ENCODE measurements around the gene PCDH15. TPM values are rescaled to one million over a fixed set of nuclear protein-coding genes. Genes with fewer than 3 reads are reported as not detected.
"Not testable (repeated sequence)": the region's sequence is repeated elsewhere in the genome, so short reads cannot be mapped to it uniquely, and the experiment has no call there.

Gene PCDH15
- total and polyA plus RNA-seq, 2 donors: 0.09 to 0.14 TPM

- Histone ChIP-seq H3K9me3 (ENCODE audit: control insufficient read depth in 2 of 2, insufficient read depth in 1 of 2, low read length in 1 of 2) (no peaks in the 10 kb centered on the region), H3K4me1 (ENCODE audit: control insufficient read depth in 2 of 2, insufficient read depth in 2 of 2, low read length in 2 of 2) (no peaks in the 10 kb centered on the region), H3K36me3 (ENCODE audit: control insufficient read depth in 2 of 2, insufficient read depth in 2 of 2, low read length in 1 of 2) (no peaks in the 10 kb centered on the region), H3K27me3 (ENCODE audit: control insufficient read depth in 2 of 2, insufficient read depth in 1 of 2, low read length in 1 of 2) (no peaks in the 10 kb centered on the region), H3K27ac (ENCODE audit: low read depth in 1 of 2, low read length in 1 of 2) (no peak overlapping the region), H3K4me3 (ENCODE audit: low read length in 2 of 2) (no peak overlapping the region)
- no peak for DNase-seq (ENCODE audit: low read depth in 6 of 9, low spot score in 9 of 9)
- 91% methylated on average over 1 of the region's 1 CpG for WGBS
Measured at GRCh38 chr10:54415483-54415882, 385.5 kb downstream of the PCDH15 start.

DNA sequence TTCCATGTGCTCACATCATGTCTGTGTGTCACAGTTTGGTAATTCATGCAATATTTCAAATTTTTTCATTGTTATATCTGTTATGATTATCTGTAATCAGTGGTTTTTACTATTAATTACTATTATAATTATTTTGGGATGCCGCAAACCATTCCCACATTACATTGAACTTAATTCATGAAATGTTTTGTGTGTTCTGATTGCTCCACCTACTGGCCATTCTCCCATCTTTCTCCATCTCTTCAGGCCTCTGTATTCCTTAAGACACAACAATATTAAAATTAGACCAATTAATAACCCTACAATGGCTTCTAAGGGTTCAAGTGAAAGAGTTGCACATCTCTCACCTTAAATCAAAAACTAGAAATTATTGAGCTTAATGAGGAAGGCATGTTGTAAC lies 398.5 kb downstream of the PCDH15 start:
- peak in 1 of 9 donors; percentile 1 for DNase-seq (ENCODE audit: low read depth in 6 of 9, low spot score in 9 of 9)
- 62% methylated on average over 1 of the region's 1 CpG for WGBS

DNA sequence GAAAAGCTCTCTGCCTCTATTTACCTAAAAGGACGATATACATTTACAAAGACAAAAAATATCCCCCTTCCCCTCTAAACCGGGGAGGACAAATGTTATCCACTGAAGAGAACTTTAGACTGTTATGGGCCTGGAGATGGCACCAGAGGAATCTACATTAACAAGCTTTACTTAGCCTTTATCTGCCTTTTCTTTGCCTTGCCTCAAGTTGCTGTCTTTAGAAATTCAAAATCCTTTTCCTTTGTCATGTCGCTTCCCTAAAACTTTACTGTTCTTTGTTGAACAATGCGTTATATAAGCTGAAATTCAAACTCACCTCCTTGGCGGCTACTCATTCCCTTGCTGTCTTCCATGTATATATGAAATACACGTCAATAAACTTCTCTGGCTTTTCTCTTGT lies 405.0 kb downstream of the PCDH15 start:
- WGBS: 93% methylated on average over 6 of the region's 6 CpGs
- no peak overlapping the region for H3K4me3 ChIP-seq (ENCODE audit: low read length in 2 of 2)
- H3K9me3 ChIP-seq (ENCODE audit: control insufficient read depth in 2 of 2, insufficient read depth in 1 of 2, low read length in 1 of 2): no peaks in the 10 kb centered on the region
- no peak for DNase-seq (ENCODE audit: low read depth in 6 of 9, low spot score in 9 of 9)
- H3K27me3 ChIP-seq (ENCODE audit: control insufficient read depth in 2 of 2, insufficient read depth in 1 of 2, low read length in 1 of 2): no peaks in the 10 kb centered on the region
- no peak overlapping the region for H3K27ac ChIP-seq (ENCODE audit: low read depth in 1 of 2, low read length in 1 of 2)
- no peaks in the 10 kb centered on the region for H3K4me1 ChIP-seq (ENCODE audit: control insufficient read depth in 2 of 2, insufficient read depth in 2 of 2, low read length in 2 of 2)
- no peaks in the 10 kb centered on the region for H3K36me3 ChIP-seq (ENCODE audit: control insufficient read depth in 2 of 2, insufficient read depth in 2 of 2, low read length in 1 of 2)

More for the DNA sequence above, 398.5 kb downstream of the PCDH15 start:
- Histone ChIP-seq H3K36me3 (ENCODE audit: control insufficient read depth in 2 of 2, insufficient read depth in 2 of 2, low read length in 1 of 2) (no peaks in the 10 kb centered on the region), H3K9me3 (ENCODE audit: control insufficient read depth in 2 of 2, insufficient read depth in 1 of 2, low read length in 1 of 2) (no peaks in the 10 kb centered on the region), H3K27me3 (ENCODE audit: control insufficient read depth in 2 of 2, insufficient read depth in 1 of 2, low read length in 1 of 2) (no peaks in the 10 kb centered on the region), H3K4me3 (ENCODE audit: low read length in 2 of 2) (no peak overlapping the region), H3K4me1 (ENCODE audit: control insufficient read depth in 2 of 2, insufficient read depth in 2 of 2, low read length in 2 of 2) (no peaks in the 10 kb centered on the region), H3K27ac (ENCODE audit: low read depth in 1 of 2, low read length in 1 of 2) (no peak overlapping the region)

DNA sequence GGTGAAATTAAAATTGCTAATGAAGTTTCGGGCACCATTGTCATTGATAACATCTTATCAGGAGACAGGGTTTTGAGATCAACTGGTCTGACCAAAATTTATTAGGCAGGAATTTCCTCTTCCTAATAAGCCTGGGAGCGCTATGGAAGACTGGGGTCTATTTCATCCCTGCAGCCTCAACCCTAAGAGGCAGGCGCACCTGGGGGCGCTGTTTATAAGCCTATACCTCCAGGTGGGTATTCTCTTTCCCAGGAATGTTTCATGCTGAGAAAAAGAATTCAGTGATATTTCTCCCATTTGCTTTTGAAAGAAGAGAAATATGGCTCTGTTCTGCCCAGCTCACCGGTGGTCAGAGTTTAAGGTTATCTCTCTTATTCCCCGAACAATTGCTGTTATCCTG lies 406.4 kb downstream of the PCDH15 start:
- H3K4me3 ChIP-seq (ENCODE audit: low read length in 2 of 2); DNase-seq (ENCODE audit: low read depth in 6 of 9, low spot score in 9 of 9); H3K9me3 ChIP-seq (ENCODE audit: control insufficient read depth in 2 of 2, insufficient read depth in 1 of 2, low read length in 1 of 2); H3K36me3 ChIP-seq (ENCODE audit: control insufficient read depth in 2 of 2, insufficient read depth in 2 of 2, low read length in 1 of 2); H3K27ac ChIP-seq (ENCODE audit: low read depth in 1 of 2, low read length in 1 of 2); H3K4me1 ChIP-seq (ENCODE audit: control insufficient read depth in 2 of 2, insufficient read depth in 2 of 2, low read length in 2 of 2); H3K27me3 ChIP-seq (ENCODE audit: control insufficient read depth in 2 of 2, insufficient read depth in 1 of 2, low read length in 1 of 2): not testable (repeated sequence)
- WGBS: 95% methylated on average over 6 of the region's 6 CpGs

DNA sequence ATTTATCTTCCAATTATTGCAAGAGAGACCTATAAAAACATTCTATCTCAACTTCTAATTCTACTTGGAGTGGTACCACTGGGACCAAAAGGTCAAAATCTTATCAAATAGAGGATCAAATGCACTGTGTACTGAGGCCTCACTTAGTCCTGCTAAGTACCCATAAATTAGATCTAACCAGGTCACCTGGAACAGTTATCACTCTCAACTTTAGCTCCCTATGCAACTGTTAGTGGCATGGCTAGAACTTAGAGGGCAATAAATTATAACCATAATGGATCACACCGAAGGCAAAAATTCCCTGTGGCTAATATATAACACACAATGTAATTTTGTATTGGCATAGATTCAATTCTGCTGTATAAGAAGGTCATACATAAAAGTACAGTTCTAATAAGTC lies 428.9 kb downstream of the PCDH15 start:
- Histone ChIP-seq H3K36me3 (ENCODE audit: control insufficient read depth in 2 of 2, insufficient read depth in 2 of 2, low read length in 1 of 2) (no peaks in the 10 kb centered on the region), H3K4me1 (ENCODE audit: control insufficient read depth in 2 of 2, insufficient read depth in 2 of 2, low read length in 2 of 2) (no peaks in the 10 kb centered on the region), H3K27me3 (ENCODE audit: control insufficient read depth in 2 of 2, insufficient read depth in 1 of 2, low read length in 1 of 2) (no peaks in the 10 kb centered on the region), H3K4me3 (ENCODE audit: low read length in 2 of 2) (no peak overlapping the region), H3K9me3 (ENCODE audit: control insufficient read depth in 2 of 2, insufficient read depth in 1 of 2, low read length in 1 of 2) (no peaks in the 10 kb centered on the region), H3K27ac (ENCODE audit: low read depth in 1 of 2, low read length in 1 of 2) (no peak overlapping the region)
- 89% methylated on average over 1 of the region's 1 CpG for WGBS
- DNase-seq (ENCODE audit: low read depth in 6 of 9, low spot score in 9 of 9): no peak

GRCh38 chr10:54368984-54369383 lies 432.0 kb downstream of the PCDH15 start:
- DNase-seq (ENCODE audit: low read depth in 6 of 9, low spot score in 9 of 9): no peak
- Histone ChIP-seq H3K36me3 (ENCODE audit: control insufficient read depth in 2 of 2, insufficient read depth in 2 of 2, low read length in 1 of 2) (no peaks in the 10 kb centered on the region), H3K4me3 (ENCODE audit: low read length in 2 of 2) (no peak overlapping the region), H3K9me3 (ENCODE audit: control insufficient read depth in 2 of 2, insufficient read depth in 1 of 2, low read length in 1 of 2) (no peaks in the 10 kb centered on the region), H3K27me3 (ENCODE audit: control insufficient read depth in 2 of 2, insufficient read depth in 1 of 2, low read length in 1 of 2) (no peaks in the 10 kb centered on the region), H3K27ac (ENCODE audit: low read depth in 1 of 2, low read length in 1 of 2) (no peak overlapping the region), H3K4me1 (ENCODE audit: control insufficient read depth in 2 of 2, insufficient read depth in 2 of 2, low read length in 2 of 2) (no peaks in the 10 kb centered on the region)
- WGBS: 95% methylated on average over 3 of the region's 3 CpGs

DNA sequence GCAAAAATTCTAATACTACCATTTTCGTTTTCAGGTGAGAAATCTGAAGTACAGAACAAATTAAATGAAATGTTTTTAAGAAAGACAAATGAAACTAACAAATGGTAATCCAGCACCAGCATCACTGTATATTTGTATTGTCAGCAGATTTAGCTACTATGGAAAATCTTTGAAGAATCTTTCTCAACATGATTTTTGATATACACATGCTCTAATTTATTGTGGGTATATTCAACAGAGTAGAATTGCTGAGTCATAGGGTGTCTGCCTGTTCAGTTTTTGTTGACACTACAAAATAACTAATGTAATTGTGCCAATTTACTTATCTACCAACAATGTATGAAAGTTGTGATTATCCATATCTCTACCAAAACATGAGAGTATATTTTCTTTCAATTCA lies 437.6 kb downstream of the PCDH15 start:
- no peaks in the 10 kb centered on the region for H3K27me3 ChIP-seq (ENCODE audit: control insufficient read depth in 2 of 2, insufficient read depth in 1 of 2, low read length in 1 of 2)
- no peak overlapping the region for H3K27ac ChIP-seq (ENCODE audit: low read depth in 1 of 2, low read length in 1 of 2)
- WGBS: 83% methylated on average over 1 of the region's 1 CpG
- DNase-seq (ENCODE audit: low read depth in 6 of 9, low spot score in 9 of 9): no peak
- H3K36me3 ChIP-seq (ENCODE audit: control insufficient read depth in 2 of 2, insufficient read depth in 2 of 2, low read length in 1 of 2): no peaks in the 10 kb centered on the region
- H3K4me3 ChIP-seq (ENCODE audit: low read length in 2 of 2): no peak overlapping the region
- no peaks in the 10 kb centered on the region for H3K9me3 ChIP-seq (ENCODE audit: control insufficient read depth in 2 of 2, insufficient read depth in 1 of 2, low read length in 1 of 2)
- no peaks in the 10 kb centered on the region for H3K4me1 ChIP-seq (ENCODE audit: control insufficient read depth in 2 of 2, insufficient read depth in 2 of 2, low read length in 2 of 2)

- Histone ChIP-seq H3K27me3 (ENCODE audit: control insufficient read depth in 2 of 2, insufficient read depth in 1 of 2, low read length in 1 of 2) (no peaks in the 10 kb centered on the region), H3K4me1 (ENCODE audit: control insufficient read depth in 2 of 2, insufficient read depth in 2 of 2, low read length in 2 of 2) (no peaks in the 10 kb centered on the region), H3K4me3 (ENCODE audit: low read length in 2 of 2) (no peak overlapping the region), H3K9me3 (ENCODE audit: control insufficient read depth in 2 of 2, insufficient read depth in 1 of 2, low read length in 1 of 2) (peaks cover 0 to 10% of the 10 kb centered on the region in 2 donors), H3K36me3 (ENCODE audit: control insufficient read depth in 2 of 2, insufficient read depth in 2 of 2, low read length in 1 of 2) (no peaks in the 10 kb centered on the region), H3K27ac (ENCODE audit: low read depth in 1 of 2, low read length in 1 of 2) (no peak overlapping the region)
- WGBS: 87% methylated on average over 2 of the region's 2 CpGs
- no peak for DNase-seq (ENCODE audit: low read depth in 6 of 9, low spot score in 9 of 9)
Measured at GRCh38 chr10:54342058-54342457, 459.0 kb downstream of the PCDH15 start.

GRCh38 chr10:54335296-54335695 lies 465.7 kb downstream of the PCDH15 start:
- no peak for DNase-seq (ENCODE audit: low read depth in 6 of 9, low spot score in 9 of 9)
- Histone ChIP-seq H3K36me3 (ENCODE audit: control insufficient read depth in 2 of 2, insufficient read depth in 2 of 2, low read length in 1 of 2) (no peaks in the 10 kb centered on the region), H3K27ac (ENCODE audit: low read depth in 1 of 2, low read length in 1 of 2) (no peak overlapping the region), H3K27me3 (ENCODE audit: control insufficient read depth in 2 of 2, insufficient read depth in 1 of 2, low read length in 1 of 2) (no peaks in the 10 kb centered on the region), H3K4me3 (ENCODE audit: low read length in 2 of 2) (no peak overlapping the region), H3K4me1 (ENCODE audit: control insufficient read depth in 2 of 2, insufficient read depth in 2 of 2, low read length in 2 of 2) (no peaks in the 10 kb centered on the region), H3K9me3 (ENCODE audit: control insufficient read depth in 2 of 2, insufficient read depth in 1 of 2, low read length in 1 of 2) (peaks cover 0 to 3% of the 10 kb centered on the region in 2 donors)
- WGBS: 87% methylated on average over 2 of the region's 2 CpGs

DNA sequence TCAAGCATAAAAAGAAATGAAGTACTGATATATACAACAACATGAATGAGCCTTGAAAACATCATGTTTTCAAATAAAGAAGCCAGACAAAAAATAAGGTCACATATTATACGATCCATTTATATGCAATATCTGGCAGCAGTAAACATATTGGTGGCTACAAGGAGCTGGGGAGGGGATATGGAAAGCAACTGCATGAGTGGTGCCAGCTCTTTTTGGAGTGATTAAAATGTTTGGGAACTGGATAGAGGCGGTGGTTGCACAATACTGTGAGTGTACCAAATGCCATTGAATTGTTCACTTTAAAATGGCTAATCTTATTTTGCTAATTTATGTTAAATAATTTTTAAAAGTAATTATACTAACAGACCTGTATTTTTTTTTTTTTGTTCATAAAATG lies 481.7 kb downstream of the PCDH15 start:
- no peaks in the 10 kb centered on the region for H3K36me3 ChIP-seq (ENCODE audit: control insufficient read depth in 2 of 2, insufficient read depth in 2 of 2, low read length in 1 of 2)
- no peak overlapping the region for H3K4me3 ChIP-seq (ENCODE audit: low read length in 2 of 2)
- H3K27me3 ChIP-seq (ENCODE audit: control insufficient read depth in 2 of 2, insufficient read depth in 1 of 2, low read length in 1 of 2): no peaks in the 10 kb centered on the region
- H3K9me3 ChIP-seq (ENCODE audit: control insufficient read depth in 2 of 2, insufficient read depth in 1 of 2, low read length in 1 of 2): no peaks in the 10 kb centered on the region
- WGBS: 95% methylated on average over 2 of the region's 2 CpGs
- H3K4me1 ChIP-seq (ENCODE audit: control insufficient read depth in 2 of 2, insufficient read depth in 2 of 2, low read length in 2 of 2): no peaks in the 10 kb centered on the region
- no peak overlapping the region for H3K27ac ChIP-seq (ENCODE audit: low read depth in 1 of 2, low read length in 1 of 2)
- no peak for DNase-seq (ENCODE audit: low read depth in 6 of 9, low spot score in 9 of 9)

Measured in thymus (tissue), 11 donors.